Ecto neural progenitor cell (in vitro differentiated cells): Measurements from ENCODE around the gene FXYD2.
A peak's percentile ranks its signal among the peaks of the same experiment; 100 is the strongest.

ENCODE experiments used
- DNase-seq: peaks from one replicate; pipeline ENCODE4 v3.0.0-alpha.2; 2018; ENCODE audit warnings: low spot score

Gene FXYD2

GRCh38 chr11:117835576-117835975, 11.0 kb upstream of the FXYD2 start:
- peak; percentile 8 for DNase-seq

GRCh38 chr11:117834838-117835443, 10.4 kb upstream of the FXYD2 start:
- peak; percentile 28 for DNase-seq

GRCh38 chr11:117834068-117834810, 9.7 kb upstream of the FXYD2 start:
- DNase-seq, result peak; percentile 29

- DNase-seq, result peak; percentile 39
Observed at GRCh38 chr11:117833401-117833891, 8.9 kb upstream of the FXYD2 start.

GRCh38 chr11:117832511-117832910, 8.0 kb upstream of the FXYD2 start:
- DNase-seq, result peak; percentile 30

- peak; percentile 29 for DNase-seq
Observed at GRCh38 chr11:117831661-117832415, 7.3 kb upstream of the FXYD2 start.

- peak; percentile 42 for DNase-seq
Observed at GRCh38 chr11:117830674-117831351, 6.3 kb upstream of the FXYD2 start.

GRCh38 chr11:117830072-117830471, 5.5 kb upstream of the FXYD2 start:
- peak; percentile 32 for DNase-seq

GRCh38 chr11:117829369-117829725, 4.8 kb upstream of the FXYD2 start:
- no peak for DNase-seq

- DNase-seq, result peak; percentile 43
Observed at GRCh38 chr11:117828611-117829368, 4.2 kb upstream of the FXYD2 start.

GRCh38 chr11:117827521-117828511, 3.3 kb upstream of the FXYD2 start:
- DNase-seq, result peak; percentile 39

- no peak for DNase-seq
Observed at GRCh38 chr11:117826832-117827231, 2.3 kb upstream of the FXYD2 start.

GRCh38 chr11:117826190-117826570, 1.6 kb upstream of the FXYD2 start:
- no peak for DNase-seq

- no peak for DNase-seq
Observed at GRCh38 chr11:117825538-117826189, 1.1 kb upstream of the FXYD2 start.

GRCh38 chr11:117823946-117824420, 561 bp downstream of the FXYD2 start:
- no peak for DNase-seq

GRCh38 chr11:117823294-117823945, 1.1 kb downstream of the FXYD2 start:
- no peak for DNase-seq

- DNase-seq, result no peak
Observed at GRCh38 chr11:117822074-117823033, 2.2 kb downstream of the FXYD2 start.

- no peak for DNase-seq
Observed at GRCh38 chr11:117821431-117821830, 3.1 kb downstream of the FXYD2 start.
